GM12865 (cell line): ENCODE results near the gene CECR2.

ENCODE experiments used
- DNase-seq: peaks from one replicate; pipeline ENCODE4 v3.0.0; 2010; ENCODE audit warnings: low read depth
- H3K4me3 ChIP-seq: 2 replicates; pipeline ENCODE4 v1.5.1; 2011; ENCODE audit warnings: mild to moderate bottlenecking, low read depth, low read length, control low read depth
- TF ChIP-seq, protein P1 (sequence below): IDR thresholded peaks from 2 replicates; pipeline ENCODE4 v1.5.1; 2011; ENCODE audit warnings: low read length, control low read depth, low read depth, inconsistent platforms; ENCODE audit not compliant: insufficient read depth; ENCODE audit errors: missing control alignments

CECR2 gene

DNA sequence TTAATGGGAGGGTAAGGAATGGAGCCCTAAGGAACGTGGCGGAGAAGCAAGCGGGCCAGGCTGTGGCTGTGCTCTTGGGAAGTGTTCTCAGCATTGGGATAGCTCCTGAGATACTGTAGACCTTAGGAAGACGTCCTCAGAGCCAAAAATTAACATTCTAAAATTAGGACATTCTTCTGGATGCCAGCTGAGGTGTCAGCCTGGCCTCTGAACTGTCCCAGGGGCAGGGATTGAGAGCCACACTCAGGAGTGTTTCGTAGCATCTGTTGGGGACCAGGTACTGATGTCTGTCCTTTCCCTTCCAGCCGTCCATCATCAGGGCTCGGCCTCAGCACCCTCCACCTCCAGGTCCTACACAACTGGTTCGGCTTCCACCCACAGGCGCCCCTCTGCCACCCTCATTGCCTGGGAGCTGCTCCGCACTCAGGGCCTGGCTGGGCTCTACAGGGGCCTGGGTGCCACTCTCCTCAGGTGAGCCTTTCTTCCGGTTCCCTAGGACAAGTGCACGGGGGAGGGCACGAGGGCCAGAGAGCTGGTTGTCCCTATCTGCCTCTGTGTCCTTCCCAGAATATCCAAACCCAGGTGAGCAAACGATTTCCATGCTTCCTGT is 217.7 kb downstream of the CECR2 start:
- DNase-seq = no peak
- TF ChIP-seq, protein P1, sequence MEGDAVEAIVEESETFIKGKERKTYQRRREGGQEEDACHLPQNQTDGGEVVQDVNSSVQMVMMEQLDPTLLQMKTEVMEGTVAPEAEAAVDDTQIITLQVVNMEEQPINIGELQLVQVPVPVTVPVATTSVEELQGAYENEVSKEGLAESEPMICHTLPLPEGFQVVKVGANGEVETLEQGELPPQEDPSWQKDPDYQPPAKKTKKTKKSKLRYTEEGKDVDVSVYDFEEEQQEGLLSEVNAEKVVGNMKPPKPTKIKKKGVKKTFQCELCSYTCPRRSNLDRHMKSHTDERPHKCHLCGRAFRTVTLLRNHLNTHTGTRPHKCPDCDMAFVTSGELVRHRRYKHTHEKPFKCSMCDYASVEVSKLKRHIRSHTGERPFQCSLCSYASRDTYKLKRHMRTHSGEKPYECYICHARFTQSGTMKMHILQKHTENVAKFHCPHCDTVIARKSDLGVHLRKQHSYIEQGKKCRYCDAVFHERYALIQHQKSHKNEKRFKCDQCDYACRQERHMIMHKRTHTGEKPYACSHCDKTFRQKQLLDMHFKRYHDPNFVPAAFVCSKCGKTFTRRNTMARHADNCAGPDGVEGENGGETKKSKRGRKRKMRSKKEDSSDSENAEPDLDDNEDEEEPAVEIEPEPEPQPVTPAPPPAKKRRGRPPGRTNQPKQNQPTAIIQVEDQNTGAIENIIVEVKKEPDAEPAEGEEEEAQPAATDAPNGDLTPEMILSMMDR = no peak
- H3K4me3 ChIP-seq = no peak overlapping the region

DNA sequence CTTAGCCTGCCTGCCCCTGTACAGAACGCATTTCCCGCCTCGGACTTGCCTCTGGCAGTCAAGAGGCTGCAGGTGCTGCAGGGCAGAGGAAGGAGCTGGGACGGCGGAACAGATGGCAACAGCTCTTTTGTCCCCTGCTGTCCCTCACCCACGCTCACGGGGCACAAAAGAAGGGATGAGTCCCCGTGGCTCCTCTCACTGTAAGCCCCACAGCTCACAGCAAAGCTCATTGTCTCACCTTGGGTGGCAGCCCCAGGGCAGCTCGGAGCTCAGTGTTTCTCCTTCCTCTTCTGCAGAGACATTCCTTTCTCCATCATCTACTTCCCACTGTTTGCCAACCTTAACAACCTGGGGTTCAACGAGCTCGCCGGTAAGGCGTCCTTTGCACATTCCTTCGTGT is 218.4 kb downstream of the CECR2 start:
- DNase-seq = no peak
- TF ChIP-seq, protein P1 = no peak
- no peak overlapping the region for H3K4me3 ChIP-seq

DNA sequence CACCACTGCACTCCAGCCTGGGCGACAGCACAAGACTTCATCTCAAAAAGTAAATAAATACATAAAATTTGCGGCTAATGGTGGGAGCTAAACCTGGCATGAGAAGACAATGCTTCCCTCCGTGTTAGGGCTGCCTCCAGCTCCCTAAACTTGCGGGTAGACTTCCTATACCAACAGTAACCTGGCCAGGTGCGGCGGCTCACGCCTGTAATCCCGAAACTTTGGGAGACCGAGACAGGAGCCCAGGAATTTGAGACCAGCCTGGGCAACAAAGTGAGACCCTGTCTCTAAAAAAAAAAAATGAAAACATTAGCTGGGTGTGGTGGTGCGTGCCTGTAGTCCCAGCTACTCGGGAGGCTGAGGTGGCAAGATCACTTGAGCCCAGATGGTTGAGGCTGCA is 219.3 kb downstream of the CECR2 start:
- DNase-seq = no peak
- TF ChIP-seq, protein P1 = no peak
- H3K4me3 ChIP-seq = no peak overlapping the region

DNA sequence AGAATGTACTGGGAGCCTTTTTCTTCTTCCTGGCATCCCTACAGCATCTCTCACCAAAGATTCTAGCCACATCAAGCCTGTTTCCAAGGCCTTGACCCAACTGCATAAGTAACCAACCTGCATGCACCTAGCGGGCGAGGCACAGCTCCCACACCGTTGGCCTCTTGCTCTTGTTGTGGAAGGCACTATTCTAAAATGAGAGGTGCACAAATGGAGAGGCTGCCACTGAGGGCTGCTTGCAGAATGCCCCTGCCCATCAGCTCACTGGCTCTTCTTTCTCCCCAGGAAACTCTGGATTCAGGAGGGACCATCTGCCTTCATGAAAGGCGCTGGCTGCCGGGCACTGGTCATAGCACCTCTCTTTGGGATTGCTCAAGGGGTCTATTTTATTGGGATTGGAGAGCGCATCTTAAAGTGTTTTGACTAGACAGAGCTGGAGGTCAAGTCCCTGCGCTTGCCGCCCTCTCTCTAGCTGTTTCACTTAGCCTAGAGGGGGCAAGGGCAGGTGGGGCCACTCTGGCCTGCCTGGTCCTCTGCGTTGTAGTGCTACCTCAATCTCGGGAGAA is 220.6 kb downstream of the CECR2 start:
- no peak overlapping the region for H3K4me3 ChIP-seq
- TF ChIP-seq, protein P1 = no peak
- no peak for DNase-seq

DNA sequence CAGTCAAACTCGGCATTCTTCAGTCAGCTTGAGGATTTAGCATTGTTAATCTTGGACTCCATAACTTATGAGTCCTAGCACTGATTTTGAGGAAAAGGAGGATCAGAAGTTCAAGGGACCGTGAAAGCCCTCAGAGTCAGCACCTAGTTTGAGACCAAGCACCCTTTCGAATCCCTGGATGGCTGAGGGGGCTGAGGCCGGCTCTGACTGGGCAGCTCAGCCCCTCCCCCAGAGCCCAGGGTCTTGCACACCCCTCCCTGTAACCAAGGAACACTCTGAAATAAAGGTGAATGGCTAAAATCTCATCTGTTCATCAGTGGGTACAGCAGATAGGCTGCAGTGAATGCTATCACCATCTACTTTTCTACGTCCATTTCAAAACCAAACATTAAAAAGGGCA is 221.3 kb downstream of the CECR2 start:
- TF ChIP-seq, protein P1 = no peak
- H3K4me3 ChIP-seq = no peak overlapping the region
- no peak for DNase-seq

DNA sequence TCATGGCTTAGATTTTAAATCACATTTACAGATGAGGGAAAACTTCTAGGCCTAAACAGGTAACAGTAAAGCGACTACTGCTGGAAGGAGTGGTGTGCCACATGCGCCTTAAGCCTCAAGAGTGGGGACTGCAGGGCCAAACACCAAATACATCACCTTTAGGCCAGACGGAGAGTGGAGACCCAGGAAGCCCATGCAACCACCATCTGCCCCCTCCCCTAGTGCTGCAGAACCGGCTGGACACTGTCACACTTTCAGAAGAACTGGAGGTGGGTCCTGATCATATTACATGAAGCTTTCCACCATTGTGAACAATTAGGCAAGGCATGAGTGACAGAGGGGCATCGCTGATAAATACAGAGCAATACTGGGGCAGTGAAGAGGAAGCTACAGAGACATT is 222.9 kb downstream of the CECR2 start:
- TF ChIP-seq, protein P1 = no peak
- DNase-seq = no peak
- no peak overlapping the region for H3K4me3 ChIP-seq

DNA sequence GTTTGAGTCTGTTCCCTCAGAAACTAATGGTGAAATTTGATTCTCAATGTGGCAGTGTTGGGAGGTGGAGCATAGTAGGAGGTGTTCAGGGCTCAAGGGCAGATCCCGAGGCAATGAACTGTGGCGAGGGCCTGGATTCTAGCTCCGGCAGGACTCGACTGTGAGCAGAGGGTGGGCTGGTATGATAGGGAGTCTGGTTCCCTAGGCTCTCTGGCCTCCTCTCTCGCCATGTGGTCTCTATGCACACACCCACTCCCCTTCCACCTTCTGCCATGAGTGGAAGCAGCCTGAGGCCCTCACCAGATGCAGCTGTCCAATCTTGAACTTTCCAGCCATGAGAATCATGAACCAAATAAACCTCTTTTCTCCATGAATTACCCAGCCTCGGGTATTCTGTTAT is 227.0 kb downstream of the CECR2 start:
- TF ChIP-seq, protein P1 = no peak
- no peak overlapping the region for H3K4me3 ChIP-seq
- no peak for DNase-seq
